ENCODE measurements around the gene PKD1. TPM values are rescaled to one million over a fixed set of nuclear protein-coding genes. Genes with fewer than 3 reads are reported as not detected.

The PKD1 gene
- polyA plus RNA-seq, 4 donors: 51.6 to 119 (median 94.0) TPM

DNA sequence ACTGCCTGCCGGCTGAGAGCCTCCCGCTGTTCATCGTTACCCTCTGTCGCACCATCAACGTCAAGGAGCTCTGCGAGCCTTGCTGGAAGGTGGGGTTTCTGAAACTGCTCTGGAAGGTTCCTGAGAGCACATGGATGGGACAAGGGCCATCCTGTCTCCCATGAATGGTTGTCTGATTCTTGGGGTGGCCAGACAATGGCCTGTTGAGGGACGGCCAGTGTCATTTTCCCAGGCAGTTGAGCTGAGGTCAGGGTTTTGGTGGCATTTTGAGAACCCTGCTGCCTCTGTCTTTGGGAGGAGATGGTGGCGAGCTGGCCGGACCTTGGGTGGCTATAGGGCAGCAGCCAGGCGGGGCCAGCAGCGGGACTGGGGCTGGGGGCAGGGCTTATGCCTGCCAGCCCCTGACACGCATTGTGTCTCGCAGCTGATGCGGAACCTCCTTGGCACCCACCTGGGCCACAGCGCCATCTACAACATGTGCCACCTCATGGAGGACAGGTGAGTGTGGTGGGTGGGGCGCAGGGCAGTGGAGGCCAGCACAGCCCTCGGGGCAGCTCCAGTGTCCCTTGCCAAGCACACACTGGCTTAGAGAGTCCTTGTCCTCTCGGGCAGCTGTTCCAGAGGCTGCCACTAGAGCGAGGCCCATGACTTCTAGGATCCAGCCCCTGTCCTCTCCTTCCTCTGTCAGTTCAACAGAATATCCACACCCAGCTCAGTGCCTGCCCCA is 78.9 kb downstream of the PKD1 start:
- DNase-seq (ENCODE audit: low read depth in 4 of 4, low spot score in 3 of 4): no peak

DNA sequence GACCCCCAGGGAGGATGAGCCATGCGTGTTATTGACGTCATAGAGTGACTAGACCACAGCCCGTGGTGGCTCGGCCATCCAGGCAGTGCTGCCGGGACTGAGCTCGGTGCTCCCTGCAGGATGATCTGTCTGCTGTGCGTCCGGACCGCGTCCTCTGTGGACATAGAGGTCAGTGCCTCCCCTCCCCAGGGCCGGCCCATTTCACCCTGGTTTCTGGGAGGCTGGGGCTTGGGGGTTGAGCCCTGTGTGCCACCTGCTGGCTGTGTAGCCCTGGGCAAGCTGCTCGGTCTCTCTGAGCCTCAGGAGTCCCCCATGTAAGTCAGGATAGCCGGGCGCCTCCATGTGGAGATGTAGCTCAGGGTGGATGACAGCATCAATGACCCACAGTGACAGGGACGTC is 79.6 kb downstream of the PKD1 start:
- DNase-seq (ENCODE audit: low read depth in 4 of 4, low spot score in 3 of 4): no peak

GRCh38 chr16:2054543-2055245 is 81.0 kb downstream of the PKD1 start:
- DNase-seq (ENCODE audit: low read depth in 4 of 4, low spot score in 3 of 4): no peak

- no peak for DNase-seq (ENCODE audit: low read depth in 4 of 4, low spot score in 3 of 4)
Observed at GRCh38 chr16:2053897-2054296, 81.8 kb downstream of the PKD1 start.

DNA sequence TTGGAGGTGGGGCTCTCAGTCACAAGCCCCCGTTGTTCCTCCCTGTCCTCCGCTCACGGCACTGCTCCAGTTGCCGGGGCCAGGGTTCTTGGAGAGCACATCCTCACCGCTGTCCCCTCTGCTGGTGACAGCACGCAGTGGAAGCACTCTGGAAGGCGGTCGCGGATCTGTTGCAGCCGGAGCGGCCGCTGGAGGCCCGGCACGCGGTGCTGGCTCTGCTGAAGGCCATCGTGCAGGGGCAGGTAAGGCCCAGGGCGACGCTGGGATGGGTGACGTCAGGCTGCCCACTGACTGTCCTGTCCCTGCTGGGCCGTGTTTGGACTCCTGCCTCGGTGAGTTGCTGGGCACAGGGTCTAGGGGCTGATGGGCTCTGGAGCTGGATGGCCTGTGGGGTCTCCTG is 82.5 kb downstream of the PKD1 start:
- no peak for DNase-seq (ENCODE audit: low read depth in 4 of 4, low spot score in 3 of 4)

GRCh38 chr16:2048116-2048543 is 87.6 kb downstream of the PKD1 start:
- no peak for DNase-seq (ENCODE audit: low read depth in 4 of 4, low spot score in 3 of 4)

DNA sequence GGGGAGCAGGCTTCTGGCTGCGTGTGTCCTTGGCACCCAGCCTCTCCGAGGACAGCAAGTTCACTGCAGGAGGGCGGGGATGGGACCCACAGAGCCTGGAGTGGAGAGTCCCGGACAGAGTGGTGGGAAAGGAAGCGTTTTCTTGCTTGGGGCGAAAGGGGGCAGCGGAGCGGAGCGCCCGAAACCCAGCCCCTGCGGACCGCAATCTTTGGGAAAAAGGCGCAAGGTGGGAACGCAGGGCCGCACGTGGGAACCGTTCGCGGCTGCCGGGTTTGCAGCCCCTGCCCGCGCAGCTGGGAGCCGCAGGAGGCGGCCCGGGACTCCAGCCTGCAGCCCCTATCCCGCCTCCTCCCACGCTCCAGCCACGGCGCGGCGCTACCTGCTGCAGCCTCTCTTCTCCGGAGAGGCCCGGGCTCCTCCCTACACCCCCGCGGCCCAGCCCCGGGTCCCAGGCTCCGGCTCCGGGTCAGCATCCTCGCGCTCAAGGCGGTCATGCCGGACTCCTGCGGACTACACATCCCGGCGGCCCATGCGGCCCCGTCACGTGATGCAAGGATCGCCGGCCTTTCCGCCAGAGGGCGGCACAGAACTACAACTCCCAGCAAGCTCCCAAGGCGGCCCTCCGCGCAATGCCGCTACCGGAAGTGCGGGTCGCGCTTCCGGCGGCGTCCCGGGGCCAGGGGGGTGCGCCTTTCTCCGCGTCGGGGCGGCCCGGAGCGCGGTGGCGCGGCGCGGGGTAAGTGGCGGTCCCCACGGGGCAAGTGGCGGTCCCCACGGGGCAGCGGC is 88.2 kb downstream of the PKD1 start, which contains the start of the genes NTHL1 and TSC2:
Gene NTHL1 (minus strand): TSS at position 505 of the 786 bp plus-strand sequence. CDS start 11 bp downstream, at position 494.
Gene TSC2 (plus strand): TSS at position 656 of the 786 bp plus-strand sequence. CDS start 631 bp downstream, outside the sequence.
- DNase-seq (ENCODE audit: low read depth in 4 of 4, low spot score in 3 of 4): peak; percentile 88 to 93 (median 89)

DNA sequence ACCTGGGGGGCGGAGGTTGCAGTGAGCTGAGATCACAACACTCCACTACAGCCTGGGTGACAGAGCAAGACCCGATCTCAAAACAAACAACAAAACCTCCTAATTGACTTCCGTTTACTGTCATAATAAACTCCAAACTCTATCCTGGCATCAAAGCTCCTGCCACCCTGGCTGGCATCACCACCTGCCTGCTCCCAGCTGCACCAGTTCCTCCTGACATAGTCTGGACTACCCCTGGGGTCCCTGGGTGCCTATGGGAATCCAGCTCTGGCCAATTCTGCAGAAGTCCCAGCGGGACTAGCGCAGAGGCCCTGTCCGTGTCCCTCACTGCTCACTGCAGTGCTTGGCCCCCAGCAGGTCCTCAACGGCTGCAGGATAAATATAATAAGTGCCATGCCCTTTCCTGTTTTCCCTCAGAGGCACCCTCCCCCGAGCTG is 88.8 kb downstream of the PKD1 start:
- no peak for DNase-seq (ENCODE audit: low read depth in 4 of 4, low spot score in 3 of 4)

DNA sequence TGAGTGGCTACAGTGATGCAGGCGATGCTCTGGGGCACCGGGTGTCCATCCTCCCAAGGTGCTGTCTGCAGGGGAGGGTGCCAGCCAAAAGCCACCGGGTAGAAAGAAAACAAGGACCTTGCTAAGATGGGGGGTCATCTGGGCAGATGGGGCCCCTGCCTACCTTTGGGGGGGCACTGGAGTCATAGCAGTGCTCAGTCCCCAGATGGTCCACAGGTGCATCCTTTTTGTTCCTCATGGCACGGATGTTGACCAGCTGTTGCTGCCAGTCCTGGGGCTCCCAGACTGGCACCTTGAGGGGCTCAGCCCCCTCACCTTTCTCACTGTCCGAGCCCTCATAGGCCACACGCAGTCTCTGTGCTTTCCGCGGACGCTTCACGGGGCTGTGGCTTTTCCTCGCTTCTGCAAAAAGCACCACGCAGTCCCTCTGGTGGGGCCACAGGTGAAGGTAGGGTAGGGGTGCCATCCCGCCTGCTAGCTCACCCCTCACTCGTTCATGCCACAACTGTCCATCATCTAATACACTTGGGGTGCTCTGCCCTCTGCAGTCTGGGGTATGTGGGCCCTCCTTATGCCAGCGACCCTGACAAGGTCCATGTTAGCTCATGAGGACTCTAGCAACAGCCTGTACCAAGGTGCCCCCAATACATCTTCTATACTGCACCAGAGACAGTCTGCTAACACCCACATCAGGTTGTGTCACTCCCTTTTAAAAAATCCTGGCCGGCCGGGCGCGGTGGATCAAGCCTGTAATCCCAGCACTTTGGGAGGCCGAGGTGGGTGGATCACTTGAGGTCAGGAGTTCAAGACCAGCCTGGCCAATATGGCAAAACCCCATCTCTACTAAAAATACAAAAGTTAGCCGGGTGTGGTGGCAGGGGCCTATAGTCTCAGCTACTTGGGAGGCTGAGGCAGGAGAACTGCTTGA is 89.5 kb downstream of the PKD1 start:
- no peak for DNase-seq (ENCODE audit: low read depth in 4 of 4, low spot score in 3 of 4)

DNA sequence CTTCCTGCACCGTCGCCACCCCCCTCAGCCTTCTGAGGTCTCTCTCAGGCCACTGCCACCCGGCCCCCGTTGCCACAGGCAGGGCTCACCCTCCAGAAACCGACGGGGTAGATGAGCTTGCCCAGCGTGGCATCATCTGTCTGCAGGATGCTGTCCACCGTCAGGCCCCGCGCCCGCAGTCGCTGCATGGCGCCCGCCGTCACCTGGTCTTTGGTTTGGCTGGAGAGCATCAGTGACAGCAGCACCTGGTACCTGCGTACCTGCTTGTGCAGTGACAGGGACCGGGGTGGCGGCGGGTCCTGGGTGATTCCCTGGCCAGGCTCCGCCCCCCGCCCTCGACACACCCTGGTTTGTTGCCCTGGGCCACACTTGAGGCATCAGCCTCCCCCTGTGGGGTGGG is 91.2 kb downstream of the PKD1 start:
- DNase-seq (ENCODE audit: low read depth in 4 of 4, low spot score in 3 of 4): no peak

GRCh38 chr16:2043667-2044451 is 91.8 kb downstream of the PKD1 start:
- DNase-seq (ENCODE audit: low read depth in 4 of 4, low spot score in 3 of 4): no peak

DNA sequence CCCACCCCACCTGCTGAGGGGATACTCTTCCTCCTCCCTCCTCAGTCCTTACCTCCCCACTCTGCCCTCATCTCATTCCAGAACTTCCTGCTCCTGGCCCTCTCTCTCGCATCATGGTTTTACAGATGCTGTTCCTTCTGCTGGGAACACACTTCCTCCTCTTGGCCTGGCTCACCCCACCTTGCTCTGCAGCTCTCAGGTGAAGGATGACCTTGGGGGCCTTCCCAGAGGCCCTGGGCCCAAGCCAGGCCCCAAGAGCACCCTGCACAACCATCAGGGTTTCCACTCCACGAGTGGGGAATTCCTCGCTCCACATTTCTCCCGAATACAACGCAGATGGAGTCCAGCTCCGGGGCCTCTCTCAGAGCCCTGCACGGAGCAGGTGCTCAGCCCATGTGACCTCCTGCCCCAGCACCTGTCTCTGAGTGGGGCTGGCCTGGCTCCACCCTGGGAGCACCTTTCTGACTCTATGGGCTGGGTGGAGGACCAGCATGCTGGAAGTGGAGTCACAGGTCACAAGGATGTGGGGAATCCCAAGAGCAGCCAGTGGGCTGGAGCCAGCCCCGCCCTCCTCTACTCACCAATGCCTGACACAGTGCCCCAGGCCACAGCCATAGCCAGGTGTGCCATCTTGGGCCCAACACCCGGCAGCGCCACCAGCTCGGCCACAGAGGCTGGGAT is 92.6 kb downstream of the PKD1 start:
- no peak for DNase-seq (ENCODE audit: low read depth in 4 of 4, low spot score in 3 of 4)

- DNase-seq (ENCODE audit: low read depth in 4 of 4, low spot score in 3 of 4): no peak
Observed at GRCh38 chr16:2042171-2042985, 93.3 kb downstream of the PKD1 start.

- DNase-seq (ENCODE audit: low read depth in 4 of 4, low spot score in 3 of 4): no peak
Observed at GRCh38 chr16:2040787-2041522, 94.7 kb downstream of the PKD1 start.

GRCh38 chr16:2040041-2040786 is 95.5 kb downstream of the PKD1 start:
- no peak for DNase-seq (ENCODE audit: low read depth in 4 of 4, low spot score in 3 of 4)

DNA sequence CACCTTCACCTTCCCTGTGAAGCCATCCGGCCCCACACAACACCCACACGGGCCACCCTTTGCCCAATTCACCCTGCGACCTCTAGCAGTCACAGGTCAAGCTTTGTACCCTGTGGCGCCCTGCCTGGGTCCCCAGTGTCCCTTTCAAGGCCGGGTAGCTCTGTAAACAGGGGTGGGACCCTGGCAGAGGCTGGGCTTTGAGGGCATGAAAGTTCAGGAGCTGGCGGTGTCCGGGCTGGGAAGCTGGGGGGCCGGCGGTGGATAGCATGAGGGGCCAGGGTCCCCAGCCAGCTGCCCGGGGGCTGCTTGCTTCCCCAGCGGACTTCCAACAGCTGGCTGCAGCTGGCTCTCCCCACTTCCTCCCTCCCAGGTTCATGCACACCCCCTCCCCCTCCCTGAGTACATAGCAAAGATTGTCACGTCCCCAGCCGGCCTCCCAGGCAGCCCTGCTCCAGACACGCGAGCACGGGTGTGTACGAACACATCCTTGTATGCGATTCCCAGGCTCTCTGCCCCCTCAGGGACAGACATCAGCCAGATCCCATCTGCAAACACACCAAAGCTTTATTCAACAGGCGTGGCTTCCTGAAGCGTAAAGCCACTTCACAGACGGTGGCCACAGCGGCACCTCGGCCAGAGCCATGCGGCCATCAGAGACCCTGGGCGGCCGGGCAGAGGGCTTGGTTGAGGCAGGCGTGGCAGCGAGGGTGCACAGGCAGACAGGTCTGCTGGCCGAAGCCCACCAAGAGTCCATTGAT is 96.2 kb downstream of the PKD1 start:
- DNase-seq (ENCODE audit: low read depth in 4 of 4, low spot score in 3 of 4): peak in 1 of 4 donors; percentile 84

All from left renal pelvis (tissue), 4 donors.